HEK293 (cell line): Measurements from ENCODE around the gene ZCCHC17.

Experiments used
- CTCF ChIA-PET: fragments of 350-600 bp; formaldehyde crosslinking; extraction: SDS; loops from one replicate; lab custom pipeline; 2021; ENCODE audit warnings: antibody characterized with exemption; lab: Yijun Ruan, JAX
- POLR2A ChIA-PET: fragments of 300-600 bp; formaldehyde crosslinking; extraction: SDS; loops from one replicate; lab custom pipeline; 2020; ENCODE audit warnings: antibody characterized with exemption, inconsistent platforms; lab: Yijun Ruan, JAX
- H3K27ac ChIP-seq: fragments of 200-500 bp; sonication (Bioruptor generic); 2 replicates; pipeline ENCODE4 v1.5.1; 2014; ENCODE audit warnings: low read depth, low read length, control low read depth, inconsistent platforms; ENCODE audit errors: extremely low read depth
- H3K36me3 ChIP-seq, 2 experiments: fragments of 200-500 bp in 1 of 2; sonication (Bioruptor generic) in 1 of 2; 1 replicate in 1 of 2; 2 replicates in 1 of 2; pipeline ENCODE4 v1.5.1; 2014 to 2017; ENCODE audit warnings: inconsistent platforms in 2 of 2, low read length in 2 of 2; ENCODE audit not compliant: control insufficient read depth in 2 of 2, insufficient read depth in 1 of 2
- H3K4me1 ChIP-seq: fragments of 200-500 bp; sonication (Bioruptor generic); 2 replicates; pipeline ENCODE4 v1.5.1; 2014; ENCODE audit warnings: mild to moderate bottlenecking, low read length, inconsistent platforms; ENCODE audit not compliant: control insufficient read depth, insufficient read depth
- H3K4me3 ChIP-seq: 2 replicates; pipeline ENCODE4 v1.5.1; 2011; ENCODE audit warnings: low read depth, mild to moderate bottlenecking, control low read depth, low read length, moderate library complexity
- H3K9me3 ChIP-seq: fragments of 200-500 bp; sonication (Bioruptor generic); 2 replicates; pipeline ENCODE4 v1.5.1; 2014; ENCODE audit warnings: low read depth, low read length, inconsistent platforms; ENCODE audit not compliant: control insufficient read depth, insufficient read depth
- BCL11A ChIP-seq: fragments of 450-650 bp; formaldehyde crosslinking; IDR thresholded peaks from 2 replicates; pipeline ENCODE4 v1.5.1; 2016; ENCODE audit warnings: low read depth, missing biosample characterization, missing genetic modification characterization
- GFI1B ChIP-seq: fragments of 450-650 bp; formaldehyde crosslinking; IDR thresholded peaks from 2 replicates; pipeline ENCODE4 v1.5.1; 2016; ENCODE audit warnings: missing biosample characterization, missing genetic modification characterization
- GLIS2 ChIP-seq: fragments of 450-650 bp; formaldehyde crosslinking; IDR thresholded peaks from 2 replicates; pipeline ENCODE4 v1.5.1; 2016; ENCODE audit warnings: missing biosample characterization, missing genetic modification characterization
- HIC1 ChIP-seq: fragments of 450-650 bp; formaldehyde crosslinking; IDR thresholded peaks from 2 replicates; pipeline ENCODE4 v1.5.1; 2016; ENCODE audit warnings: missing biosample characterization, missing genetic modification characterization
- KLF1 ChIP-seq: fragments of 450-650 bp; formaldehyde crosslinking; IDR thresholded peaks from 2 replicates; pipeline ENCODE4 v1.5.1; 2016; ENCODE audit warnings: missing biosample characterization, missing genetic modification characterization
- KLF10 ChIP-seq: fragments of 450-650 bp; IDR thresholded peaks from 2 replicates; pipeline ENCODE4 v1.5.1; 2018; ENCODE audit warnings: missing biosample characterization, mild to moderate bottlenecking, missing genetic modification characterization
- KLF9 ChIP-seq: fragments of 450-650 bp; formaldehyde crosslinking; IDR thresholded peaks from 2 replicates; pipeline ENCODE4 v1.5.1; 2016; ENCODE audit warnings: missing biosample characterization, missing genetic modification characterization, low read depth
- ZBTB17 ChIP-seq: fragments of 450-650 bp; formaldehyde crosslinking; IDR thresholded peaks from 2 replicates; pipeline ENCODE4 v1.5.1; 2016; ENCODE audit warnings: missing biosample characterization, missing genetic modification characterization
- ZBTB20 ChIP-seq: fragments of 450-650 bp; formaldehyde crosslinking; IDR thresholded peaks from 2 replicates; pipeline ENCODE4 v1.5.1; 2016; ENCODE audit warnings: missing biosample characterization, missing genetic modification characterization
- ZBTB44 ChIP-seq: fragments of 450-650 bp; IDR thresholded peaks from 2 replicates; pipeline ENCODE4 v1.5.1; 2018; ENCODE audit warnings: missing biosample characterization, mild to moderate bottlenecking, missing genetic modification characterization
- ZBTB48 ChIP-seq: fragments of 450-650 bp; formaldehyde crosslinking; IDR thresholded peaks from 2 replicates; pipeline ENCODE4 v1.5.1; 2016; ENCODE audit warnings: missing biosample characterization, missing genetic modification characterization
- ZBTB8A ChIP-seq: fragments of 450-650 bp; formaldehyde crosslinking; IDR thresholded peaks from 2 replicates; pipeline ENCODE4 v1.5.1; 2016; ENCODE audit warnings: missing biosample characterization, missing genetic modification characterization
- ZEB2 ChIP-seq: fragments of 450-650 bp; formaldehyde crosslinking; IDR thresholded peaks from 2 replicates; pipeline ENCODE4 v1.5.1; 2016; ENCODE audit warnings: missing biosample characterization, missing genetic modification characterization
- ZNF16 ChIP-seq: fragments of 450-650 bp; formaldehyde crosslinking; IDR thresholded peaks from 2 replicates; pipeline ENCODE4 v1.5.1; 2016; ENCODE audit warnings: low read depth, missing biosample characterization, missing genetic modification characterization
- ZNF23 ChIP-seq: fragments of 450-650 bp; formaldehyde crosslinking; IDR thresholded peaks from 2 replicates; pipeline ENCODE4 v1.5.1; 2016; ENCODE audit warnings: missing biosample characterization, missing genetic modification characterization, borderline replicate concordance
- ZNF239 ChIP-seq: fragments of 450-650 bp; formaldehyde crosslinking; IDR thresholded peaks from 2 replicates; pipeline ENCODE4 v1.5.1; 2016; ENCODE audit warnings: missing biosample characterization, missing genetic modification characterization
- ZNF426 ChIP-seq: fragments of 450-650 bp; formaldehyde crosslinking; IDR thresholded peaks from 2 replicates; pipeline ENCODE4 v1.5.1; 2017; ENCODE audit warnings: missing biosample characterization, missing genetic modification characterization, mild to moderate bottlenecking, inconsistent platforms, moderate library complexity
- ZNF561 ChIP-seq: fragments of 450-650 bp; IDR thresholded peaks from 2 replicates; pipeline ENCODE4 v1.5.1; 2018; ENCODE audit warnings: missing biosample characterization, missing genetic modification characterization, borderline replicate concordance
- ZNF600 ChIP-seq: fragments of 450-650 bp; formaldehyde crosslinking; IDR thresholded peaks from 2 replicates; pipeline ENCODE4 v1.5.1; 2016; ENCODE audit warnings: missing biosample characterization, missing genetic modification characterization
- ZNF623 ChIP-seq: fragments of 450-650 bp; formaldehyde crosslinking; IDR thresholded peaks from 2 replicates; pipeline ENCODE4 v1.5.1; 2016; ENCODE audit warnings: missing biosample characterization, missing genetic modification characterization
- ZNF692 ChIP-seq: fragments of 450-650 bp; formaldehyde crosslinking; IDR thresholded peaks from 2 replicates; pipeline ENCODE4 v1.5.1; 2016; ENCODE audit warnings: missing biosample characterization, missing genetic modification characterization
- ZNF777 ChIP-seq: fragments of 450-650 bp; formaldehyde crosslinking; IDR thresholded peaks from 2 replicates; pipeline ENCODE4 v1.5.1; 2017; ENCODE audit warnings: missing biosample characterization, missing genetic modification characterization, borderline replicate concordance
- ZSCAN30 ChIP-seq: fragments of 450-650 bp; IDR thresholded peaks from 2 replicates; pipeline ENCODE4 v1.5.1; 2018; ENCODE audit warnings: missing biosample characterization, mild to moderate bottlenecking, missing genetic modification characterization, moderate library complexity
- TF ChIP-seq, protein P1 (sequence below): fragments of 450-650 bp; formaldehyde crosslinking; conservative IDR thresholded peaks from 2 replicates; pipeline ENCODE4 v1.5.1; 2016; ENCODE audit warnings: low read depth, missing biosample characterization, missing genetic modification characterization

Gene ZCCHC17

DNA sequence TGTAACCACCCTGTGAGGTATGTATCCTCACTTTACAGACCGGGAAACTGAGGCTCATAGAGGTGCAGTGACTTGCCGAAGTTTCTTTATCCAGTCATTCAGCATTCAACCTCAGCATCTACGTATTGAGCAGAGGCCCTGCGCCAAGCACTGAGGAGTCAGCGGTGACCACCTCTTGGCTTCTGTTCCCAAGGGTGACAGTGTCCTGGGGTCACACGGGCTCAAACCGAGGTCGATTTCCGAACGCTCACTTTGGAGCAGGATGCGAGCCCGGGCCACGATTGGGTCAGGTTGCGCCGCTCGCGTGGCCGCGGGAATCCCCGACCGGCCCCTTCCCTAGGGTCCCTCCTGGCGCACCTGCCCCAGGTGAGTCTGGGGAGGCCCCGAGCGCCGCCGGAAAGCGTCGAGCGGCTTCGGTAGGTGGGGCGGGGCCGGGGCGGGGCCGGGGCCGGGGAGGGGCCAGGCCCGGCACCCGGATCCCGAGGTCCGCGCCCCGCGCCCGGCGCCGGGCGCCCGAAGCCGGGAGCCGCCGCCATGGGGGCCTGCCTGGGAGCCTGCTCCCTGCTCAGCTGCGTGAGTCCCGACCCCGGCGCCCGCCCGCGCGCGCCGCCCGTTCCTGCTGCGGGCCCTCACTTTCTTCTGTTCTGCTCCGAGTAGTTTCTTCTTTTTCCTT is 116.0 kb downstream of the ZCCHC17 start, which contains the start of gene SERINC2:
TSS of gene SERINC2 (plus strand) at position 482 of the 673 bp plus-strand sequence. CDS start at position 535, 53 bp downstream.
- Histone ChIP-seq H3K27ac (peak within 1 kb of the TSS; percentile 34; the same call in 1 of the 2 replicates), H3K4me1 (no peaks in the 10 kb centered on the region; the same call in 1 of the 2 replicates), H3K36me3 (no peaks in the 10 kb centered on the region), H3K4me3 (peak within 1 kb of the TSS; percentile 64), H3K9me3 (no peaks in the 10 kb centered on the region)
- POLR2A ChIA-PET: no interaction called here
- peak; percentile 50 for TF ChIP-seq ZNF623 (tag by site-specific recombination)
- no peak for TF ChIP-seq GFI1B (tag by site-specific recombination)
- peak; percentile 40; the same call in 1 of the 2 replicates for TF ChIP-seq KLF10
- peak; percentile 54; the same call in 1 of the 2 replicates for TF ChIP-seq ZBTB17 (tag by site-specific recombination)
- no peak for TF ChIP-seq ZBTB44 (tag by site-specific recombination)
- peak; percentile 59; the same call in 1 of the 2 replicates for TF ChIP-seq ZEB2 (tag by site-specific recombination)
- TF ChIP-seq KLF9 (tag by site-specific recombination): no peak
- TF ChIP-seq, protein P1, sequence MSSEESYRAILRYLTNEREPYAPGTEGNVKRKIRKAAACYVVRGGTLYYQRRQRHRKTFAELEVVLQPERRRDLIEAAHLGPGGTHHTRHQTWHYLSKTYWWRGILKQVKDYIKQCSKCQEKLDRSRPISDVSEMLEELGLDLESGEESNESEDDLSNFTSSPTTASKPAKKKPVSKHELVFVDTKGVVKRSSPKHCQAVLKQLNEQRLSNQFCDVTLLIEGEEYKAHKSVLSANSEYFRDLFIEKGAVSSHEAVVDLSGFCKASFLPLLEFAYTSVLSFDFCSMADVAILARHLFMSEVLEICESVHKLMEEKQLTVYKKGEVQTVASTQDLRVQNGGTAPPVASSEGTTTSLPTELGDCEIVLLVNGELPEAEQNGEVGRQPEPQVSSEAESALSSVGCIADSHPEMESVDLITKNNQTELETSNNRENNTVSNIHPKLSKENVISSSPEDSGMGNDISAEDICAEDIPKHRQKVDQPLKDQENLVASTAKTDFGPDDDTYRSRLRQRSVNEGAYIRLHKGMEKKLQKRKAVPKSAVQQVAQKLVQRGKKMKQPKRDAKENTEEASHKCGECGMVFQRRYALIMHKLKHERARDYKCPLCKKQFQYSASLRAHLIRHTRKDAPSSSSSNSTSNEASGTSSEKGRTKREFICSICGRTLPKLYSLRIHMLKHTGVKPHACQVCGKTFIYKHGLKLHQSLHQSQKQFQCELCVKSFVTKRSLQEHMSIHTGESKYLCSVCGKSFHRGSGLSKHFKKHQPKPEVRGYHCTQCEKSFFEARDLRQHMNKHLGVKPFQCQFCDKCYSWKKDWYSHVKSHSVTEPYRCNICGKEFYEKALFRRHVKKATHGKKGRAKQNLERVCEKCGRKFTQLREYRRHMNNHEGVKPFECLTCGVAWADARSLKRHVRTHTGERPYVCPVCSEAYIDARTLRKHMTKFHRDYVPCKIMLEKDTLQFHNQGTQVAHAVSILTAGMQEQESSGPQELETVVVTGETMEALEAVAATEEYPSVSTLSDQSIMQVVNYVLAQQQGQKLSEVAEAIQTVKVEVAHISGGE (tag by site-specific recombination): no peak
- CTCF ChIA-PET: interaction anchor here (0.7 to 2.7 kb wide), 8 partner anchors 9 to 611 kb away, joined by 3 to 14 read pairs (median 7); no protein-coding TSS in a partner anchor

GRCh38 chr1:31413405-31414001 is 116.7 kb downstream of the ZCCHC17 start:
- peak overlapping the region; percentile 34; the same call in 1 of the 2 replicates for H3K27ac ChIP-seq
- TF ChIP-seq ZNF23 (tag by site-specific recombination) (no peak), ZBTB8A (peak; percentile 95), ZNF16 (tag by site-specific recombination) (no peak), ZNF239 (tag by site-specific recombination) (no peak), ZBTB17 (tag by site-specific recombination) (peak; percentile 83), ZNF561 (tag by site-specific recombination) (peak; percentile 66; the same call in 1 of the 2 replicates), ZBTB48 (tag by site-specific recombination) (peak; percentile 64; the same call in 1 of the 2 replicates), BCL11A (0 out of 2 replicates have a peak, but pooled peaks have one; percentile 14), KLF1 (tag by site-specific recombination) (peak; percentile 72), ZNF777 (tag by site-specific recombination) (peak; percentile 86), ZNF426 (tag by site-specific recombination) (no peak), ZNF600 (tag by site-specific recombination) (peak; percentile 38; the same call in 1 of the 2 replicates), ZSCAN30 (tag by site-specific recombination) (peak; percentile 23; the same call in 1 of the 2 replicates), HIC1 (tag by site-specific recombination) (peak; percentile 91), ZNF692 (peak; percentile 32; the same call in 1 of the 2 replicates), ZBTB20 (tag by site-specific recombination) (peak; percentile 94), GLIS2 (tag by site-specific recombination) (peak; percentile 50; the same call in 1 of the 2 replicates)

More at GRCh38 chr1:31413405-31414001, 116.7 kb downstream of the ZCCHC17 start:
- Histone ChIP-seq H3K4me1 (no peaks in the 10 kb centered on the region; the same call in 1 of the 2 replicates), H3K36me3 (no peaks in the 10 kb centered on the region), H3K9me3 (no peaks in the 10 kb centered on the region), H3K4me3 (peak overlapping the region; percentile 64)
- CTCF ChIA-PET: interaction anchor here (0.7 to 2.1 kb wide), 4 partner anchors 9 to 482 kb away, joined by 4 to 14 read pairs (median 7); no protein-coding TSS in a partner anchor
- POLR2A ChIA-PET: no interaction called here
